ENCODE results near the gene IL10RB.

DNA sequence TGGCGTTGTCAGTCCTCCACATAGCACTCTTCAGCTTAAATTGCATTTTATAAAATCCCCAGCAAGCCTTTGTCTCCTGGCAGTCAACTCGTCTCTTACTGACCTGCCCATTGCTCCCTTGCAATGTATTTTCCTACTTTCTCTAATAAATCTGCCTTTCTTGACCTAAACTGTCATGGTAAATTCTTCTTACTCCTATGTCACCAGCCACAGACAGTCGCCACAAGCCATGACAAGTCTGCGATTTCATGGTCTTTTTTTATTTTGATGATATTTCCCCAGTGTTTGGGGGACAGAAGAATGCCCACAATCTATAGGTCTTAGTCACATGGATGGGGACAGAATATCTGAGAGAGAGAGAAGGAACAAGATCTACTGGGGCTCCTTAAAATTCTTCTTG lies 28.0 kb upstream of the IL10RB start:
- TF ChIP-seq, protein P1, sequence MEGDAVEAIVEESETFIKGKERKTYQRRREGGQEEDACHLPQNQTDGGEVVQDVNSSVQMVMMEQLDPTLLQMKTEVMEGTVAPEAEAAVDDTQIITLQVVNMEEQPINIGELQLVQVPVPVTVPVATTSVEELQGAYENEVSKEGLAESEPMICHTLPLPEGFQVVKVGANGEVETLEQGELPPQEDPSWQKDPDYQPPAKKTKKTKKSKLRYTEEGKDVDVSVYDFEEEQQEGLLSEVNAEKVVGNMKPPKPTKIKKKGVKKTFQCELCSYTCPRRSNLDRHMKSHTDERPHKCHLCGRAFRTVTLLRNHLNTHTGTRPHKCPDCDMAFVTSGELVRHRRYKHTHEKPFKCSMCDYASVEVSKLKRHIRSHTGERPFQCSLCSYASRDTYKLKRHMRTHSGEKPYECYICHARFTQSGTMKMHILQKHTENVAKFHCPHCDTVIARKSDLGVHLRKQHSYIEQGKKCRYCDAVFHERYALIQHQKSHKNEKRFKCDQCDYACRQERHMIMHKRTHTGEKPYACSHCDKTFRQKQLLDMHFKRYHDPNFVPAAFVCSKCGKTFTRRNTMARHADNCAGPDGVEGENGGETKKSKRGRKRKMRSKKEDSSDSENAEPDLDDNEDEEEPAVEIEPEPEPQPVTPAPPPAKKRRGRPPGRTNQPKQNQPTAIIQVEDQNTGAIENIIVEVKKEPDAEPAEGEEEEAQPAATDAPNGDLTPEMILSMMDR (IDR thresholded peaks at IDR 0.05; ENCODE audit: poor library complexity): no peak
- TF ChIP-seq EZH2 (IDR thresholded peaks at IDR 0.05; ENCODE audit: borderline replicate concordance) (no peak), EZH2phosphoT487 (IDR thresholded peaks at IDR 0.05; ENCODE audit: low read depth, severe bottlenecking, unreplicated experiment) (no peak)

Data from hepatocyte (in vitro differentiated cells).